IPS DF 4.7 (cell line): Measurements from ENCODE around the gene AP1S2.

Experiments
- DNase-seq: peaks from one replicate; pipeline ENCODE4 v3.0.0-alpha.2; 2013; ENCODE audit warnings: low spot score; ENCODE audit errors: extremely low read depth

The AP1S2 gene

GRCh38 chrX:15812192-15812938 lies 42.2 kb downstream of the AP1S2 start:
- DNase-seq = no peak

- no peak for DNase-seq
Observed at GRCh38 chrX:15808254-15808653, 46.4 kb downstream of the AP1S2 start.

GRCh38 chrX:15804563-15804962 lies 50.0 kb downstream of the AP1S2 start:
- no peak for DNase-seq

GRCh38 chrX:15797707-15798106 lies 56.9 kb downstream of the AP1S2 start:
- no peak for DNase-seq

- DNase-seq = no peak
Observed at GRCh38 chrX:15790769-15791290, 63.8 kb downstream of the AP1S2 start.

GRCh38 chrX:15789979-15790768 lies 64.4 kb downstream of the AP1S2 start, which contains the start of gene ZRSR2:
Gene ZRSR2, plus strand, starts transcription at chrX:15790484. Its CDS starts 12 bp downstream, at chrX:15790496.
- DNase-seq = no peak

GRCh38 chrX:15786915-15787314 lies 67.7 kb downstream of the AP1S2 start:
- DNase-seq = no peak

- no peak for DNase-seq
Observed at GRCh38 chrX:15785176-15785750, 69.3 kb downstream of the AP1S2 start.

GRCh38 chrX:15781961-15782699 lies 72.5 kb downstream of the AP1S2 start:
- DNase-seq = no peak
